ENCODE data around the gene ARHGDIA. TPM values are rescaled to one million over a fixed set of nuclear protein-coding genes. Genes with fewer than 3 reads are reported as not detected.
A peak's percentile ranks its signal among the peaks of the same experiment; 100 is the strongest.

The ARHGDIA gene
- total RNA-seq, 1 donor from 2014 or later = 498 TPM

- DNase-seq (ENCODE audit: low spot score) = no peak
Observed at GRCh38 chr17:81865358-81865732, 5.8 kb downstream of the ARHGDIA start.

DNA sequence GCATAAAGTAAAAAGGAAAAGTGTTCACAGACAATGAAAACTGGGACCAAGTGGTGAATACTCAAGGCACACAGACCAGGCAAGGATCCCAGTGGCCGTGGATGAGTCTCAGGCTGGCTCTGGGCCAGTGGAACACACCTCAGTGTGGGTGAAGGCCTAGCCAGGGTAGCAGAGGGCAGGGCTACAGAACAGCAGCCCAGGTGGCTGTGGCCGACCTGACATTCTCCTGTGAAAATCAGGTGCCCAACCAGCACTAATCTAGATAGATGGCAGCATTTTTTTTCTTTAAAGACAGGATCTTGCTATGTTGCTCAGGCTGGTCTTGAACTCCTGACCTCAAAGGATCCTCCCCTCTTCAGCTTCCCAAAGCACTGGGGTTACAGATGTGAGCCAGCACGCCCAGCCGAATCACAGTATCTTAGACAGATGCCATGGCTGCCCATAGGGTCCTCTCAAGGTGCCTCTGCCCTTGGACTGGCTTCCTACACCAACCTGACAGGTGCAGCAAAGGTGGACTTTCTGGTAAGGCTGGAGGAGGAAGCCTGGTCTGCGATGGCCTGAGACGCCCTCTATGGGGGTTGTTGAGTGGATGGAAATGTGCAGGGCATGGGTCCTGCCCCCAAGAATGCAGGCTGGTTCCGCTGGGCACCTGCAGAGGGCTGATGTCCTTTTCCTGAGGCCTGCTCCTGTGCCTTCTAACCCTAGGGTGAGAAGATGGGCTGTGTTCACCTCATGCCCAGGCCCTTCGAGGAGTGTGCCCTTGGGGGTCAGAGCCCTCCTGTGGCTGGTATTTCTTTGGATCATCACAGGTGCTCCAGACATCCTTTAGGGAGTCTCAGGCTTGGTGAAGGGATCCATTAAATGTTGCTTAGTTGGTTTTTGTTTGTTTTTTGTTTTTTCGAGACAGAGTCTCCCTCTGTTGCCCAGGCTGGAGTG lies 7.0 kb downstream of the ARHGDIA start:
- DNase-seq (ENCODE audit: low spot score) = no peak

DNA sequence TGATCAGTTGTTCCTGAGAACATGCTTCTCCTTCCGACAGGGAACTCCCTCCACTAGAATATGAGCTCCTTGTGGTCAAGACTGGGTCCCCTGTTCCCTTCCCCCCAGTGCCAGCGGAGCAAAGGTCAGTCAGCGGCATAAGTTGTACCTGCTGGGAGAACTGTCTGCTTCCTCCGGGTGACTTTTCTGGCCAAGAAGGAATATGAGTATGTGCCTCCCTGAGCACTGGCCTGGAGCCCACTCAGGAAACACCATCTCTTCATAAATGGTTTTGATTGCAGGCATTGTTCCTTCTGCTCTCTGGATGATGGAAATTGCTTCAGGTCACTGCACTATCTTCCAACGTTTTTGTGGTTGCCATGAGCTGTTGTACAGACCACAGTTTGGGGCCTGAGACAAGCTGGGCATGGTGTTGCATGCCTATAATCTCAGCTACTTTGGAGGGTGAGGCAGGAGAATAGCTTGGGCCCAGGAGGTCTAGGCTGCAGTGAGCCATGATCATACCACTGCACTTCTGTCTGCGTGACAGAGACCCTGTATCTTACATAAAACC lies 7.9 kb downstream of the ARHGDIA start:
- no peak for DNase-seq (ENCODE audit: low spot score)

- peak; percentile 100 for DNase-seq (ENCODE audit: low spot score)
Observed at GRCh38 chr17:81860756-81861568, 10.2 kb downstream of the ARHGDIA start.

- no peak for DNase-seq (ENCODE audit: low spot score)
Observed at GRCh38 chr17:81859906-81860755, 11.0 kb downstream of the ARHGDIA start, which contains the start of gene P4HB. Gene P4HB, minus strand, starts transcription at chr17:81860535. Its CDS starts 64 bp downstream, at chr17:81860471.

DNA sequence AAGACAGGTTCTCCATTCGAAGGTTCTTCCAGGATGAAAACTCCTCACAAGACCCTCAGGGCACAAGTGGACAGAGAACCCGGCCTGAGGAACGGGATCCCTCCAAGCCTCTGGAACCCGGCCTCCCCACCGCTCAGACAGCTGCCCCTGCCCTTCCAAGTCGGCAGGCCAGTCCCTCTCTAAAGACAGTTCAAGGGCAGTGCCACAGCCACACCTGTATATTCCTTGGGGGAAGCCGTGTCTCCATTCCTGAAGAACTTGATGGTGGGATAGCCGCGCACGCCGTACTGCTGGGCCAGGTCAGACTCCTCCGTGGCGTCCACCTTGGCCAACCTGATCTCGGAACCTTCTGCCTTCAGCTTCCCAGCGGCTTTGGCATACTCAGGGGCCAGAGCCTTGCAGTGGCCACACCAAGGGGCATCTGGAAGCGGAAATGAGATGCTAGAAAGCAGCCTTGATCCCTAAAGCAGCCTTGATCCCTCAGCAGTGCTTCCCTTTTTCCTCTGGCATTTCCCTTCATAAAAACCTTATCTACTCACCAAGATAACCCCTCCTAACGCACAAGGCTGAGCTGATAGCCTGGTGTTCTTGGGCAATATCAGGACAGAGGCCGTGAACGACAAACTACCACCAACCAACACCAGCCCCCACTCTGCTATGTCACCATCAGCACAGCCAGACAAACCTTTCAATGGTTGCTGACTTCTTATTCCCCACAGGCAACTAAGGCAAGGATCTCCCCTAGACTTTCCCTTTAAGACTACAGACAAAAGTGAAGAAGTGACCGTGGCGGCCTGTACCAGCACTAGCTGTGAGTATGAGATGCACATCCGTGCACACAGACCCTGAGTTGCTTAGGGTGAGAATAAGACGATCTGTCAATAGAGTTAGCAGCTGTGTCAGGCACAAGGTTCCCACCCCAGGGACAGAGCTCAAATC lies 11.9 kb downstream of the ARHGDIA start:
- DNase-seq (ENCODE audit: low spot score) = peak; percentile 49

- DNase-seq (ENCODE audit: low spot score) = no peak
Observed at GRCh38 chr17:81858170-81858966, 12.8 kb downstream of the ARHGDIA start.

- DNase-seq (ENCODE audit: low spot score) = no peak
Observed at GRCh38 chr17:81854974-81855774, 16.0 kb downstream of the ARHGDIA start.

GRCh38 chr17:81852237-81852636 lies 18.9 kb downstream of the ARHGDIA start:
- no peak for DNase-seq (ENCODE audit: low spot score)

DNA sequence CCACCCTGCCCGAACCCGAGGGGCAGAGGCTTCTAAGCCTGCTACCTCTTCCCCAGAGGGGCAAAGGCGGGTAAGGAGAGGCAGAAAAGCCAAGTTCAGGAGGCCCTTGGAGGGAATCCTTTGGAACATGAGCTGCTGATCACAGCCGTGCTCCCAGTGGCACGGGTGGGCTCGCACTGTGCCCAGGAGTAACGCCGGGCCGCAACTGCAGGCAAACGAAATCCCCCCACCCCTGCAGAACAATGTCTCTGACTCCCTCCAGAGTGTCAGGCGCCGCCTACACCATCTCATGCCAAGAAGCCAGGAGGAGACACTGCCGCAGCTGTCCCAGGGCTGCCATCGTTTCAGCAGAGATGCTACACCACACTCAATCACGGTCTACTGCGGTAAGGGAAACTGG lies 19.7 kb downstream of the ARHGDIA start:
- no peak for DNase-seq (ENCODE audit: low spot score)

DNA sequence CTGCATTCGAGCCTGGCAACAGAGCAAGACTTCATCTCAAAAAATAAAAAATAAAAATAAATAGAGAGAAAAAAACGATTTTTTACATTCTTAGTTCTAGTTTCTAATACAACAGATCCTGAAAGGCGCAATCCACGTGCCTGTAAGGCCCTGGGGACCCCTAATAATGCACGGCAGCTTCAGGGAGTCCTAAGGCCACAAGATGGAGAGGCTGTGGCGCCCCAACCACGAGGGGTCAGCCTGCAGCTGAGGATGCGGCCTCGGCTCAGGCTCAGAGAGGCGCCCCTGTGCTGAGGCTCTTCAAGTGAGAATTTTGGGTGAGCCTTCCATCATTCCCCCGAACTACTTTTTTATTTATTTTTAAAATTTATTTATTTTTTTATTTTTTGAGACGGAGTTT lies 21.7 kb downstream of the ARHGDIA start:
- DNase-seq (ENCODE audit: low spot score) = no peak

DNA sequence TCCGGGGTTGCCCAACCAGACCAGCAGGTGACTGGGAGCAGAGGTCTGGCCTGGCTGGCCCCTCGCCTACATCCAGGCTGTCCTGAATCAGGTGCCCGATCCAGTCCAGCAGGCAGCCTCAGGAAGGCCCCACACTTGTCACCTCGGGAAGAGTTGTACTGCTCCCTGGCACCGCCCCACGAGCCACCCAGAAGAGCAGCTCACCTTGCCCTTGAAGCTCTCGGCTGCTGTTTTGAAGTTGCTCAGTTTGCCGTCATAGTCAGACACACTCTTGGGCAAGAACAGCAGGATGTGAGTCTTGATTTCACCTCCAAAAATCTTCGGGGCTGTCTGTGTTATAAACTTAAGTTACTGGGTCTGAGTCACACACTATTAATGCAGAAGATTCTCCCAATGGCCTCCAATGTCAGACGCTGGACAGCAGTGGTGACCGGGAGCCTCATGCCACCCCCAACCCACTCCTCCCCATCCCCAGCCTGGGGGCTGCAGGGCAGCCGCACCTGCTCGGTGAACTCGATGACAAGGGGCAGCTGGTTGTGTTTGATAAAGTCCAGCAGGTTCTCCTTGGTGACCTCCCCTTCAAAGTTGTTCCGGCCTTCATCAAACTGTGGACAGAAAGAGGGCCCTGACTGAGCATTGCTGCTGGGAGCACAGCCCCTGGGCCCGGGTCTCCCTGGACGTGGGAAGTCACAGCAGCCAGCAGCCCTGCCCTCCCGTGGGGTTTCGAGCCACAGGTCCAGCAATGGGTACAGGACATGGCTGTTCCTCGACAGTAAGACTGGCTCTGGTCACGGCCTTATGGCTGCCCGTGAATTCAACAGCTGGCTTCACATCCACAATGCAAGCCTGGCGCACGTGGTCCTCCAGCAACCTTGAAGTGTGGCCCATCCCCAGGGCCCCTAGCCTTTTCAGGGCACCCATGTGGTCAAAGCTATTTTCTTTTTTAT lies 24.1 kb downstream of the ARHGDIA start:
- DNase-seq (ENCODE audit: low spot score) = no peak

- DNase-seq (ENCODE audit: low spot score) = no peak
Observed at GRCh38 chr17:81845881-81846742, 25.0 kb downstream of the ARHGDIA start.

- no peak for DNase-seq (ENCODE audit: low spot score)
Observed at GRCh38 chr17:81845361-81845760, 25.8 kb downstream of the ARHGDIA start.

- DNase-seq (ENCODE audit: low spot score) = no peak
Observed at GRCh38 chr17:81844887-81845286, 26.2 kb downstream of the ARHGDIA start.

DNA sequence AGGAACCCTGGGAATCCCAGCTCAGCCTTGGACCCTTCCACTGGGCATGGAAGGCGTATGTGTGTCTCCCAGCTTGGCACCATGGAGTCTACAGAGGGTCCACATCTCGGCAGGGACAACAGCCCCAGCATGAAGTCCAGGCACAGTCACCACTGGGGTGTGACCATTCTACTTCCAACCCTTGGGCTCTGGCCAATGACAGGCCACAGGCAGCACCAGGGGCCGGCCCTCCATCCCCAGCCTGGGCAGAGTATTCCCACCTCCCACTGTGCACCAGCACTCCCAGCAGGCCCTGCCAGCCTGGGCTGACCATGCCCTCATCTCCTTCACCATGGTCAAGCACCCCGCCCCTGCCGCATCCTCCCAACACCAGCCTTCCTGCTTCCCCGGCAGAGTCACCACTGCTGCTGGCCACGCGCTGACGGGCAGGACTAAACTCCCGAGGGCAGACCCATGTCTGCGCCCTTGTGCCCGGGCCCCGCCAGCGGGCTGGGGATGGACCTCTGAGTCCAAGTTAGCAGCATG lies 26.7 kb downstream of the ARHGDIA start:
- DNase-seq (ENCODE audit: low spot score) = no peak

Data from ureter (tissue), 1 donor.